DND-41 (cell line): ENCODE data around the gene LST1.

Experiments
- ATAC-seq: fragments of 200-7000 bp; cut with Tn5 transposase; 3 replicates; pipeline ENCODE4 v1.9.1; 2021; ENCODE audit warnings: low read depth; ENCODE audit not compliant: insufficient read depth
- DNase-seq: peaks from one replicate; pipeline ENCODE4 v3.0.0-alpha.2; 2020
- H2AFZ ChIP-seq: 2 replicates; pipeline ENCODE4 v1.6.0; 2012; ENCODE audit warnings: low read depth, low read length
- H3K27ac ChIP-seq: 2 replicates; pipeline ENCODE4 v1.5.1; 2012; ENCODE audit warnings: low read length, inconsistent platforms
- H3K27me3 ChIP-seq: fragments of 200-600 bp; sonication (generic); 2 replicates; pipeline ENCODE4 v1.6.0; 2012; ENCODE audit warnings: low read length, mild to moderate bottlenecking, inconsistent platforms; ENCODE audit not compliant: insufficient read depth, poor library complexity
- H3K36me3 ChIP-seq: 2 replicates; pipeline ENCODE4 v1.5.1; 2012; ENCODE audit warnings: low read length, inconsistent platforms; ENCODE audit not compliant: insufficient read depth
- H3K4me1 ChIP-seq: 2 replicates; pipeline ENCODE4 v1.5.1; 2012; ENCODE audit warnings: mild to moderate bottlenecking, low read length; ENCODE audit not compliant: insufficient read depth
- H3K4me2 ChIP-seq: 2 replicates; pipeline ENCODE4 v1.6.0; 2012; ENCODE audit warnings: mild to moderate bottlenecking, moderate library complexity, low read length, inconsistent platforms; ENCODE audit not compliant: insufficient read depth
- H3K4me3 ChIP-seq, 2 experiments: fragments of 200-600 bp in 1 of 2; shearing (Covaris generic) in 1 of 2; 2 replicates each; pipeline ENCODE4 v1.5.1; 2012 to 2016; ENCODE audit warnings: inconsistent platforms in 2 of 2, low read length in 2 of 2, mild to moderate bottlenecking in 2 of 2, low read depth in 1 of 2, moderate library complexity in 1 of 2
- H3K79me2 ChIP-seq: 2 replicates; pipeline ENCODE4 v1.6.0; 2012; ENCODE audit warnings: low read length, inconsistent platforms; ENCODE audit not compliant: insufficient read depth
- H3K9ac ChIP-seq: 2 replicates; pipeline ENCODE4 v1.6.0; 2012; ENCODE audit warnings: low read depth, mild to moderate bottlenecking, inconsistent platforms, low read length, moderate library complexity
- H3K9me3 ChIP-seq: 2 replicates; pipeline ENCODE4 v1.5.1; 2012; ENCODE audit warnings: low read length, moderate library complexity, mild to moderate bottlenecking, inconsistent platforms; ENCODE audit not compliant: insufficient read depth, severe bottlenecking
- H4K20me1 ChIP-seq: 2 replicates; pipeline ENCODE4 v1.6.0; 2012; ENCODE audit warnings: low read length; ENCODE audit not compliant: insufficient read depth
- EZH2 ChIP-seq: IDR thresholded peaks from 3 replicates; pipeline ENCODE4 v1.6.1; 2012; ENCODE audit warnings: borderline replicate concordance, low read depth, mild to moderate bottlenecking, moderate library complexity, low read length, inconsistent platforms; ENCODE audit not compliant: severe bottlenecking
- TF ChIP-seq, protein P1 (sequence below): IDR thresholded peaks from 2 replicates; pipeline ENCODE4 v1.5.1; 2012; ENCODE audit warnings: borderline replicate concordance, low read length, moderate library complexity, mild to moderate bottlenecking; ENCODE audit not compliant: poor library complexity, severe bottlenecking; ENCODE audit errors: extremely low read depth

LST1 gene

GRCh38 chr6:31624070-31624469, 38.0 kb downstream of the LST1 start:
- Histone ChIP-seq H4K20me1 (peaks cover 59% of the 10 kb centered on the region), H3K27ac (no peak overlapping the region), H3K36me3 (peaks cover 76% of the 10 kb centered on the region), H3K4me1 (peaks cover 46% of the 10 kb centered on the region), H3K27me3 (no peaks in the 10 kb centered on the region), H3K4me2 (peak overlapping the region; percentile 40; the same call in 1 of the 2 replicates), H3K79me2 (peaks cover 88% of the 10 kb centered on the region), H2AFZ (no peak overlapping the region), H3K9me3 (no peaks in the 10 kb centered on the region), H3K4me3 (no peak overlapping the region), H3K9ac (no peak overlapping the region)
- no peak for DNase-seq
- no peak for TF ChIP-seq EZH2
- TF ChIP-seq, protein P1, sequence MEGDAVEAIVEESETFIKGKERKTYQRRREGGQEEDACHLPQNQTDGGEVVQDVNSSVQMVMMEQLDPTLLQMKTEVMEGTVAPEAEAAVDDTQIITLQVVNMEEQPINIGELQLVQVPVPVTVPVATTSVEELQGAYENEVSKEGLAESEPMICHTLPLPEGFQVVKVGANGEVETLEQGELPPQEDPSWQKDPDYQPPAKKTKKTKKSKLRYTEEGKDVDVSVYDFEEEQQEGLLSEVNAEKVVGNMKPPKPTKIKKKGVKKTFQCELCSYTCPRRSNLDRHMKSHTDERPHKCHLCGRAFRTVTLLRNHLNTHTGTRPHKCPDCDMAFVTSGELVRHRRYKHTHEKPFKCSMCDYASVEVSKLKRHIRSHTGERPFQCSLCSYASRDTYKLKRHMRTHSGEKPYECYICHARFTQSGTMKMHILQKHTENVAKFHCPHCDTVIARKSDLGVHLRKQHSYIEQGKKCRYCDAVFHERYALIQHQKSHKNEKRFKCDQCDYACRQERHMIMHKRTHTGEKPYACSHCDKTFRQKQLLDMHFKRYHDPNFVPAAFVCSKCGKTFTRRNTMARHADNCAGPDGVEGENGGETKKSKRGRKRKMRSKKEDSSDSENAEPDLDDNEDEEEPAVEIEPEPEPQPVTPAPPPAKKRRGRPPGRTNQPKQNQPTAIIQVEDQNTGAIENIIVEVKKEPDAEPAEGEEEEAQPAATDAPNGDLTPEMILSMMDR = no peak
- ATAC-seq = no peak

DNA sequence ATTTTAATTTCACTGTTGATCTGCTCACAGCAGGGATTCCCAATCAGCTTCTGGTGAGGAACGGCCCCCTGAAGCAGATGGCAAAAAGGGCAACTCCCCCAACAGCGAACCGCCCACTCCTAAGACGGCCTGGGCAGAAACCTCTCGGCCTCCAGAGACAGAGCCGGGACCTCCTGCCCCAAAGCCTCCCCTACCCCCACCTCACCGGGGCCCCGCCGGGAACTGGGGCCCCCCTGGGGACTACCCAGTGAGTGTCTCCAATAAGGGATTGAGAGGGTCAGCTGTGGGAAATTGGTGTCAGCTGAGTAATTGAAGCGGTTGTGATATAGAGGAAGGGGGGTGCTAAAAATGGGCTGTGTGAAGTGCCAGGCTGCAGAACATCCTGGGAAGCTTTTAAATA, 40.9 kb downstream of the LST1 start:
- H4K20me1 ChIP-seq = peaks cover 73% of the 10 kb centered on the region
- H3K36me3 ChIP-seq = peaks cover 100% of the 10 kb centered on the region
- no peak overlapping the region for H2AFZ ChIP-seq
- no peak overlapping the region for H3K9ac ChIP-seq
- no peaks in the 10 kb centered on the region for H3K9me3 ChIP-seq
- peaks cover 32% of the 10 kb centered on the region for H3K4me1 ChIP-seq
- H3K4me3 ChIP-seq = no peak overlapping the region
- H3K4me2 ChIP-seq = no peak overlapping the region
- ATAC-seq (no peak), DNase-seq (no peak)
- TF ChIP-seq EZH2 = no peak
- TF ChIP-seq, protein P1 = no peak
- H3K79me2 ChIP-seq = peaks cover 88% of the 10 kb centered on the region
- H3K27ac ChIP-seq = no peak overlapping the region
- no peaks in the 10 kb centered on the region for H3K27me3 ChIP-seq

GRCh38 chr6:31627690-31628287, 41.7 kb downstream of the LST1 start:
- Histone ChIP-seq H3K9ac (0 out of 2 replicates have a peak overlapping the region, but pooled peaks have one; percentile 11), H3K27ac (no peak overlapping the region), H3K4me1 (peaks cover 24% of the 10 kb centered on the region), H3K36me3 (peaks cover 100% of the 10 kb centered on the region), H4K20me1 (peaks cover 73% of the 10 kb centered on the region), H3K9me3 (no peaks in the 10 kb centered on the region), H3K79me2 (peaks cover 80% of the 10 kb centered on the region), H3K4me2 (no peak overlapping the region), H3K4me3 (no peak overlapping the region), H2AFZ (no peak overlapping the region), H3K27me3 (no peaks in the 10 kb centered on the region)
- no peak for ATAC-seq
- DNase-seq = no peak
- TF ChIP-seq, protein P1 = no peak
- TF ChIP-seq EZH2 = no peak

GRCh38 chr6:31629014-31629413, 42.9 kb downstream of the LST1 start:
- no peak for ATAC-seq
- H3K9me3 ChIP-seq = no peaks in the 10 kb centered on the region
- DNase-seq = no peak
- H3K36me3 ChIP-seq = peaks cover 100% of the 10 kb centered on the region
- H3K9ac ChIP-seq = no peak overlapping the region
- H3K27ac ChIP-seq = no peak overlapping the region
- no peak overlapping the region for H3K4me3 ChIP-seq
- no peak overlapping the region for H3K4me2 ChIP-seq
- H4K20me1 ChIP-seq = peaks cover 74% of the 10 kb centered on the region
- no peak for TF ChIP-seq EZH2
- TF ChIP-seq, protein P1 = no peak
- no peaks in the 10 kb centered on the region for H3K27me3 ChIP-seq
- H3K79me2 ChIP-seq = peaks cover 67% of the 10 kb centered on the region
- peaks cover 14% of the 10 kb centered on the region; the same call in 1 of the 2 replicates for H3K4me1 ChIP-seq
- H2AFZ ChIP-seq = no peak overlapping the region
